Endothelial cell of umbilical vein (primary cell): ENCODE data around the gene PLEKHG4. TPM values are rescaled to one million over a fixed set of nuclear protein-coding genes. Genes with fewer than 3 reads are reported as not detected.

Experiments used
- BruUV-seq: library from RNA; stranded (reverse); fragments of 400-500 nt; replicated peaks from 2 replicates; lab custom pipeline; 2021; lab: Mats Ljungman, UMichigan
- CTCF ChIA-PET: fragments of 300-600, 350-600 bp; sonication (Branson Sonifier 250); formaldehyde crosslinking; loops from one replicate; lab custom pipeline; 2021; ENCODE audit warnings: antibody characterized with exemption, inconsistent platforms; lab: Charles Lee
- POLR2A ChIA-PET: fragments of 300-600, 350-600 bp; sonication (Branson Sonifier 250); formaldehyde crosslinking; loops from one replicate; lab custom pipeline; 2021; ENCODE audit warnings: antibody characterized with exemption, inconsistent platforms; lab: Charles Lee
- DNase-seq: peaks from one replicate; pipeline ENCODE4 v3.0.0-alpha.2; 2011; ENCODE audit warnings: low read depth, low spot score
- FAIRE-seq: peaks from 2 replicates; lab custom pipeline; 2011; peaks lifted over from hg19 to GRCh38; lab: Jason Lieb, UNC
- H2AFZ ChIP-seq: 2 replicates; pipeline ENCODE4 v1.6.0; 2012; ENCODE audit warnings: low read depth, low read length, control low read depth, inconsistent platforms
- H3K27ac ChIP-seq: 2 replicates; pipeline ENCODE4 v1.5.1; 2011; ENCODE audit warnings: low read depth, mild to moderate bottlenecking, control low read depth, low read length, moderate library complexity; ENCODE audit not compliant: insufficient read depth
- H3K27me3 ChIP-seq, 2 experiments: 2 replicates each; pipeline versions ENCODE4 v1.6.0 to v1.6.1; 2011; ENCODE audit warnings: low read length in 2 of 2, mixed read lengths in 1 of 2; ENCODE audit not compliant: control insufficient read depth in 2 of 2, insufficient read depth in 2 of 2
- H3K36me3 ChIP-seq, 2 experiments: 2 replicates in 1 of 2; 3 replicates in 1 of 2; pipeline ENCODE4 v1.5.1; 2011; ENCODE audit warnings: low read length in 2 of 2, mild to moderate bottlenecking in 1 of 2, moderate library complexity in 1 of 2; ENCODE audit not compliant: control insufficient read depth in 2 of 2, insufficient read depth in 2 of 2; ENCODE audit errors: extremely low read depth in 1 of 2
- H3K4me1 ChIP-seq: 3 replicates; pipeline ENCODE4 v1.5.1; 2011; ENCODE audit warnings: mild to moderate bottlenecking, low read length; ENCODE audit not compliant: control insufficient read depth, insufficient read depth; ENCODE audit errors: extremely low read depth
- H3K4me2 ChIP-seq: 2 replicates; pipeline ENCODE4 v1.6.1; 2011; ENCODE audit warnings: low read length, control low read depth, mixed read lengths; ENCODE audit not compliant: insufficient read depth
- H3K4me3 ChIP-seq, 3 experiments: fragments of 200-600 bp in 1 of 3; sonication (generic), shearing (Covaris generic) in 1 of 3; replicated peaks in 1 of 3; 2 replicates each; pipeline ENCODE4 v1.5.1; 2011 to 2016; ENCODE audit warnings: control low read depth in 3 of 3, low read length in 3 of 3, mild to moderate bottlenecking in 2 of 3, inconsistent platforms in 1 of 3, low read depth in 1 of 3, moderate library complexity in 1 of 3; ENCODE audit not compliant: insufficient read depth in 1 of 3
- H3K79me2 ChIP-seq: 2 replicates; pipeline ENCODE4 v1.6.0; 2012; ENCODE audit warnings: low read length, inconsistent platforms; ENCODE audit not compliant: control insufficient read depth, insufficient read depth
- H3K9ac ChIP-seq: replicated peaks from 2 replicates; pipeline ENCODE3; 2011; ENCODE audit warnings: low read length, control low read depth; ENCODE audit not compliant: insufficient read depth; ENCODE audit errors: extremely low read depth
- H3K9me1 ChIP-seq: replicated peaks from 3 replicates; pipeline ENCODE4 v1.6.0; 2011; ENCODE audit warnings: mild to moderate bottlenecking, low read length; ENCODE audit not compliant: control insufficient read depth, insufficient read depth; ENCODE audit errors: extremely low read depth
- H3K9me3 ChIP-seq: replicated peaks from 2 replicates; pipeline ENCODE4 v1.5.1; 2012; ENCODE audit warnings: low read length, inconsistent platforms; ENCODE audit not compliant: control insufficient read depth, insufficient read depth
- H4K20me1 ChIP-seq: replicated peaks from 2 replicates; pipeline ENCODE3; 2011; ENCODE audit warnings: mild to moderate bottlenecking, low read length; ENCODE audit not compliant: control insufficient read depth, insufficient read depth; ENCODE audit errors: extremely low read depth
- EZH2 ChIP-seq: IDR thresholded peaks from 2 replicates; pipeline ENCODE4 v1.6.1; 2012; ENCODE audit warnings: borderline replicate concordance, low read depth, mild to moderate bottlenecking, moderate library complexity, low read length, inconsistent platforms; ENCODE audit not compliant: severe bottlenecking
- FOS ChIP-seq: IDR thresholded peaks from 2 replicates; pipeline ENCODE4 v1.6.1; 2011; ENCODE audit warnings: mild to moderate bottlenecking, low read length, moderate library complexity, borderline replicate concordance; ENCODE audit not compliant: insufficient read depth
- GATA2 ChIP-seq: IDR thresholded peaks from 2 replicates; pipeline ENCODE4 v1.7.0; 2011; ENCODE audit warnings: low read depth, mild to moderate bottlenecking, moderate library complexity, mixed read lengths, low read length; ENCODE audit not compliant: insufficient read length, insufficient read depth
- JUN ChIP-seq: IDR thresholded peaks from 2 replicates; pipeline ENCODE4 v1.6.1; 2011; ENCODE audit warnings: borderline replicate concordance, low read depth; ENCODE audit not compliant: insufficient read length, insufficient read depth
- MYC ChIP-seq: IDR thresholded peaks from one replicate; pipeline ENCODE4 v1.6.1; 2011; ENCODE audit warnings: mild to moderate bottlenecking, low read depth, low read length
- POLR2A ChIP-seq: IDR thresholded peaks from 2 replicates; pipeline ENCODE4 v1.6.1; 2012; ENCODE audit warnings: low read depth, mild to moderate bottlenecking, control low read depth, low read length
- POLR2AphosphoS5 ChIP-seq: IDR thresholded peaks from 2 replicates; pipeline ENCODE4 v1.6.1; 2012; ENCODE audit warnings: low read depth, mild to moderate bottlenecking, control low read depth, low read length, moderate library complexity; ENCODE audit not compliant: insufficient read depth
- dilution Hi-C: fragments of 300-500 bp; cut with MboI; formaldehyde crosslinking; loops from one replicate; pipeline ENCODE4 v1.15.0; 2019; ENCODE audit warnings: low sequenced_read_pairs; ENCODE audit not compliant: extremely low pct_ligation_motif_present
- intact Hi-C: fragments of 100-400 bp; cut with micrococcal nuclease; formaldehyde crosslinking; loops from one replicate; pipeline ENCODE4 v1.10.0; 2022
- polyA plus RNA-seq, 4 experiments: library from polyadenylated mRNA; depleted of rRNA in 3 of 4; stranded (reverse) in 3 of 4; unstranded in 1 of 4; fragments of >200 nt; gene quantifications; 2 replicates each; pipeline versions ENCODE4 v1.2.1 to v1.2.3, GENCODE V29; 2011 to 2012; ENCODE audit warnings: missing spikeins in 1 of 4
- total RNA-seq: library from RNA; stranded (reverse); gene quantifications from 2 replicates; pipeline ENCODE4 v1.2.3, GENCODE V29; 2021
- TF ChIP-seq, protein P1 (sequence below): IDR thresholded peaks from 2 replicates; pipeline ENCODE4 v1.6.1; 2011; ENCODE audit not compliant: insufficient read depth, insufficient read length
- TF ChIP-seq, protein P2 (sequence below), 2 donors: IDR thresholded peaks; 1 replicate in 1 of 2; 2 replicates in 1 of 2; pipeline ENCODE4 v1.5.1; 2011; ENCODE audit warnings: low read length in 2 of 2, mild to moderate bottlenecking in 2 of 2, moderate library complexity in 2 of 2, control low read depth in 1 of 2, inconsistent platforms in 1 of 2, low read depth in 1 of 2; ENCODE audit not compliant: insufficient read depth in 1 of 2; ENCODE audit errors: extremely low read depth in 1 of 2

The PLEKHG4 gene
- total and polyA plus RNA-seq, 2 donors (not counting 3 experiments of a cell fraction or from before 2014, with no cell fraction given): 26.6 to 34.8 TPM

DNA sequence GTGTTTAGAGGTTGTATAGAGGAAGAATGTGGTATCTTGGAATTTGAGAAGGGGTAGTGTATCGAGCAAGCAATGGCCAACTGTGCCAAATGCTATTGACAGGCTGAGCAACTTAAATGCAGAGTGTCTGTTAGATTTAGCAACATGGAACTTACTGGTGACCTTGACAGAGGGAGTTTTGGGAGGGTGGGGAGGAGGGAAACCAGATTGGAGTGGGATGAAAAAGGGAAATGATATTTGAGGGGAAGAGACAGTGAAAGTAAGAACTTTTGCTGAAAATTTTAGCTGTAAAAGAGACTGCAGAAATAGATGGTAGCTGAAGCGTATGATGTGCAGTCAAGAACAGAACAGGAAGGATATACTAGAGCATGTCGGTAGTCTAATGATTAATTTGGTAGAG, 48.4 kb downstream of the PLEKHG4 start:
- Histone ChIP-seq H3K9ac (no peak overlapping the region), H3K9me1 (no peaks in the 10 kb centered on the region), H3K27me3 (peaks cover 9 to 13% of the 10 kb centered on the region in 2 experiments), H4K20me1 (no peaks in the 10 kb centered on the region), H3K27ac (no peak overlapping the region), H3K4me1 (peaks cover 17% of the 10 kb centered on the region), H3K9me3 (no peaks in the 10 kb centered on the region), H3K4me2 (no peak overlapping the region), H3K4me3 (no peak overlapping the region), H2AFZ (peak overlapping the region; percentile 40), H3K79me2 (no peaks in the 10 kb centered on the region), H3K36me3 (no peaks in the 10 kb centered on the region)
- intact Hi-C loops (no loop called here), dilution Hi-C loops (no loop called here)
- ChIA-PET CTCF (interaction anchor here (1.2 to 3.9 kb wide), 12 partner anchors 11 to 101 kb away, joined by 4 to 39 read pairs (median 12); partner anchors contain the start of gene TPPP3), POLR2A (interaction anchor here (0.5 to 0.7 kb wide), 2 partner anchors 21 to 193 kb away, joined by 3 to 4 read pairs; no protein-coding TSS in a partner anchor)
- TF ChIP-seq GATA2 (no peak), FOS (no peak), MYC (no peak), POLR2A (no peak), POLR2AphosphoS5 (no peak), EZH2 (no peak), JUN (no peak)
- TF ChIP-seq, protein P1, sequence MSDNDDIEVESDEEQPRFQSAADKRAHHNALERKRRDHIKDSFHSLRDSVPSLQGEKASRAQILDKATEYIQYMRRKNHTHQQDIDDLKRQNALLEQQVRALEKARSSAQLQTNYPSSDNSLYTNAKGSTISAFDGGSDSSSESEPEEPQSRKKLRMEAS: no peak
- TF ChIP-seq, protein P2, sequence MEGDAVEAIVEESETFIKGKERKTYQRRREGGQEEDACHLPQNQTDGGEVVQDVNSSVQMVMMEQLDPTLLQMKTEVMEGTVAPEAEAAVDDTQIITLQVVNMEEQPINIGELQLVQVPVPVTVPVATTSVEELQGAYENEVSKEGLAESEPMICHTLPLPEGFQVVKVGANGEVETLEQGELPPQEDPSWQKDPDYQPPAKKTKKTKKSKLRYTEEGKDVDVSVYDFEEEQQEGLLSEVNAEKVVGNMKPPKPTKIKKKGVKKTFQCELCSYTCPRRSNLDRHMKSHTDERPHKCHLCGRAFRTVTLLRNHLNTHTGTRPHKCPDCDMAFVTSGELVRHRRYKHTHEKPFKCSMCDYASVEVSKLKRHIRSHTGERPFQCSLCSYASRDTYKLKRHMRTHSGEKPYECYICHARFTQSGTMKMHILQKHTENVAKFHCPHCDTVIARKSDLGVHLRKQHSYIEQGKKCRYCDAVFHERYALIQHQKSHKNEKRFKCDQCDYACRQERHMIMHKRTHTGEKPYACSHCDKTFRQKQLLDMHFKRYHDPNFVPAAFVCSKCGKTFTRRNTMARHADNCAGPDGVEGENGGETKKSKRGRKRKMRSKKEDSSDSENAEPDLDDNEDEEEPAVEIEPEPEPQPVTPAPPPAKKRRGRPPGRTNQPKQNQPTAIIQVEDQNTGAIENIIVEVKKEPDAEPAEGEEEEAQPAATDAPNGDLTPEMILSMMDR (IDR thresholded peaks at IDR 0.05; ENCODE audit: extremely low read depth in 1 of 2, insufficient read depth in 1 of 2, low read depth in 1 of 2, low read length in 2 of 2): no peak
- no TSS peak for BruUV-seq
- no peak for FAIRE-seq
- no peak for DNase-seq
